ENCODE measurements around the gene IL18BP.

DNA sequence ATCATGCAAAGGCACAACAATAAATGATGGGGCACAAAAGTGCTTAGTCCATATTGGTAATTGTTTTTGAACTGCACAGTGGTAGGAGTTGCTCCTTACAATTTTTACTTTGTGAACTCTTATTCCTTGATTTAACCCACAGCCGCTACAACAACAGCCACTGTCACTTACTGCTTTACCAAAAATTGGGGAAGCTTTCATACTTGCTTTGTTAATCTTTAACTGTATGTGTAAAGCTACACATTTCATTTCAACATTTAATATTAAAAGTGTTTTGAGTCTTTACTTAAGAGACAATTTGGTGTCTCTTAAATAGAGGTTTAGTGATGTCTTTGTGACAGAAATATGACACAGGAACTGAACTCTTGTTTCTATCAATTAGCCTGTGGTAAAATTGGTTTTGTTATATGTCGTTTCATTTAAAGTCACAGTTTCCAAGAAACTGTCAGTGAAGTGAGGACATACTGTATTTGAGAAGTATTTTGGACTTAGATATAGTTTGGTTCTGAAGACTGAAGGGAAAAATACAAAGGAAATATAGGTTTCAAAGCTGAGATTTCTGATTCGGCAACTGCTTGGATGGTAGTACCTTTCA is 6.5 kb upstream of the IL18BP start:
- TF ChIP-seq, protein P1, sequence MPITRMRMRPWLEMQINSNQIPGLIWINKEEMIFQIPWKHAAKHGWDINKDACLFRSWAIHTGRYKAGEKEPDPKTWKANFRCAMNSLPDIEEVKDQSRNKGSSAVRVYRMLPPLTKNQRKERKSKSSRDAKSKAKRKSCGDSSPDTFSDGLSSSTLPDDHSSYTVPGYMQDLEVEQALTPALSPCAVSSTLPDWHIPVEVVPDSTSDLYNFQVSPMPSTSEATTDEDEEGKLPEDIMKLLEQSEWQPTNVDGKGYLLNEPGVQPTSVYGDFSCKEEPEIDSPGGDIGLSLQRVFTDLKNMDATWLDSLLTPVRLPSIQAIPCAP (CRISPR knock-in tag; IDR thresholded peaks at IDR 0.05; ENCODE audit: low read depth) = no peak
- TF ChIP-seq, protein P2, sequence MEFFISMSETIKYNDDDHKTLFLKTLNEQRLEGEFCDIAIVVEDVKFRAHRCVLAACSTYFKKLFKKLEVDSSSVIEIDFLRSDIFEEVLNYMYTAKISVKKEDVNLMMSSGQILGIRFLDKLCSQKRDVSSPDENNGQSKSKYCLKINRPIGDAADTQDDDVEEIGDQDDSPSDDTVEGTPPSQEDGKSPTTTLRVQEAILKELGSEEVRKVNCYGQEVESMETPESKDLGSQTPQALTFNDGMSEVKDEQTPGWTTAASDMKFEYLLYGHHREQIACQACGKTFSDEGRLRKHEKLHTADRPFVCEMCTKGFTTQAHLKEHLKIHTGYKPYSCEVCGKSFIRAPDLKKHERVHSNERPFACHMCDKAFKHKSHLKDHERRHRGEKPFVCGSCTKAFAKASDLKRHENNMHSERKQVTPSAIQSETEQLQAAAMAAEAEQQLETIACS (CRISPR knock-in tag; IDR thresholded peaks at IDR 0.05) = no peak
